OCI-LY1 (cell line): ENCODE results near the gene BPIFB4.

ENCODE experiments used
- H2AFZ ChIP-seq: fragments of 200-600 bp; sonication (generic), shearing (Covaris generic); 2 replicates; pipeline ENCODE4 v1.6.0; 2014; ENCODE audit warnings: antibody characterized with exemption, mild to moderate bottlenecking, low read length
- H3F3A ChIP-seq: fragments of 200-600 bp; sonication (generic), shearing (Covaris generic); 2 replicates; pipeline ENCODE4 v1.6.0; 2014; ENCODE audit warnings: mild to moderate bottlenecking, antibody characterized with exemption, low read length, moderate library complexity; ENCODE audit not compliant: insufficient read depth
- H3K27ac ChIP-seq: fragments of 200-600 bp; sonication (generic); 2 replicates; pipeline ENCODE4 v1.5.1; 2014; ENCODE audit warnings: low read length, mixed run types, mild to moderate bottlenecking, low read depth; ENCODE audit not compliant: poor library complexity, severe bottlenecking
- H3K27me3 ChIP-seq: fragments of 200-600 bp; sonication (generic); 2 replicates; pipeline ENCODE4 v1.6.0; 2014; ENCODE audit warnings: antibody characterized with exemption, mild to moderate bottlenecking, low read length, moderate library complexity; ENCODE audit not compliant: insufficient read depth
- H3K36me3 ChIP-seq: fragments of 200-600 bp; sonication (generic); 2 replicates; pipeline ENCODE4 v1.6.1; 2014; ENCODE audit warnings: mild to moderate bottlenecking, antibody characterized with exemption, low read length, moderate library complexity, mixed read lengths; ENCODE audit not compliant: insufficient read depth
- H3K4me1 ChIP-seq: fragments of 200-600 bp; sonication (generic); 2 replicates; pipeline ENCODE4 v1.5.1; 2014; ENCODE audit warnings: mild to moderate bottlenecking, low read length, moderate library complexity; ENCODE audit not compliant: insufficient read depth, severe bottlenecking
- H3K4me2 ChIP-seq: fragments of 200-600 bp; sonication (generic), shearing (Covaris generic); 2 replicates; pipeline ENCODE4 v1.6.1; 2014; ENCODE audit warnings: low read length
- H3K4me3 ChIP-seq: fragments of 200-600 bp; sonication (generic); 2 replicates; pipeline ENCODE4 v1.5.1; 2014; ENCODE audit warnings: low read length, low read depth, mild to moderate bottlenecking, mixed read lengths; ENCODE audit not compliant: poor library complexity, severe bottlenecking
- H3K79me2 ChIP-seq: fragments of 200-600 bp; shearing (Covaris generic); 2 replicates; pipeline ENCODE4 v1.6.1; 2016; ENCODE audit warnings: mixed run types, low read length, mixed read lengths; ENCODE audit not compliant: insufficient read depth
- H3K9ac ChIP-seq: fragments of 200-600 bp; sonication (generic), shearing (Covaris generic); 2 replicates; pipeline ENCODE4 v1.6.1; 2014; ENCODE audit warnings: mild to moderate bottlenecking, low read length, mixed read lengths
- H3K9me2 ChIP-seq: fragments of 200-600 bp; sonication (generic), shearing (Covaris generic); 2 replicates; pipeline ENCODE4 v1.6.1; 2014; ENCODE audit warnings: low read depth, mild to moderate bottlenecking, low read length, mixed read lengths
- H3K9me3 ChIP-seq: fragments of 200-600 bp; shearing (Covaris generic); 2 replicates; pipeline ENCODE4 v1.6.1; 2014; ENCODE audit warnings: low read length, mixed read lengths
- H4K20me1 ChIP-seq: fragments of 200-600 bp; sonication (generic), shearing (Covaris generic); 2 replicates; pipeline ENCODE4 v1.6.0; 2016; ENCODE audit warnings: mild to moderate bottlenecking, low read length; ENCODE audit not compliant: insufficient read depth
- CTCF ChIP-seq: fragments of 200-600 bp; sonication (generic), shearing (Covaris generic); IDR thresholded peaks from 2 replicates; pipeline ENCODE4 v1.5.1; 2017; ENCODE audit warnings: mild to moderate bottlenecking, antibody characterized with exemption, low read length, moderate library complexity, mixed read lengths
- EZH2 ChIP-seq: fragments of 200-600 bp; sonication (generic), shearing (Covaris generic); IDR thresholded peaks from 2 replicates; pipeline ENCODE4 v1.8.0; 2017; ENCODE audit warnings: borderline replicate concordance, mixed run types, mild to moderate bottlenecking, antibody characterized with exemption, low read length, moderate library complexity, mixed read lengths

BPIFB4 gene

DNA sequence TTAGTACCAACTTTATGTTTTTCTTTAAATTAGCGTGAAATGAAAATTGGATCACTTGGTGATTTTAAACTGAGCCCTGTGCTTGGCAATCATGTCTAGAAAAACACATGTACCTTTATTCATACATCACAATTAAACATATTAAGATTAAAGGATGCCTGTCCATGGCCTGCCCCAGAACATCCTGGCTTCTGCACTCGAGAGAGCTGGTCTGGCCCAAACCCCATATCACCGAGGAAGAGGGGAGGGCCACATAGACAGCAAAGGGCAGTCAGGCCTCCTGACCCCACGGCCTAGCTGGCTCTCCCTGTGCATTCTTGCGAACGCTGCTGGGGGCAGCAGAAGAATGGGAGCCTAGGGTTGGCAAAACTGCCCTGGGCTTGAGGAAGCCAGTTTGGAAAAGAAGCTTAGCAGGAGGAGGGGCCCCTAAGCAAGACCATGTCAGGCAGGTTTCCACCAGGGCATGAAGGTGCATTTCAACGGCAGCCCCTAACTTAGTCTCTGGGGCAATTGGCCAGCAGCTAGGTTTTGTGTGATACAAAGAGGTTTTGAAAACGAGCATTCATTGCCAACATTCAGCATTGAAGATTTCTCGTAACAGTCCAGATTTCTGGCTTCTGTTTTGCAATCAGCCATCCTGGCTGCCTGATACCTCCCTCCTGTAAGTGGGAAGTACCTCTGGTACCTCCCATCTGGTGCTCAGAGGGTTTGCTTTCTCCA lies 17.2 kb upstream of the BPIFB4 start:
- H2AFZ ChIP-seq, result no peak overlapping the region
- 0 out of 2 replicates have a peak, but pooled peaks cover 5% of the 10 kb centered on the region for H3K27me3 ChIP-seq
- H3K4me1 ChIP-seq, result no peaks in the 10 kb centered on the region
- H3K9me2 ChIP-seq, result no peaks in the 10 kb centered on the region
- no peaks in the 10 kb centered on the region for H3K79me2 ChIP-seq
- H3K4me3 ChIP-seq, result no peak overlapping the region
- H3K9ac ChIP-seq, result no peak overlapping the region
- H3K9me3 ChIP-seq, result no peaks in the 10 kb centered on the region
- no peak for TF ChIP-seq CTCF
- TF ChIP-seq EZH2, result no peak
- no peak overlapping the region for H3K4me2 ChIP-seq
- no peaks in the 10 kb centered on the region for H3F3A ChIP-seq
- H3K27ac ChIP-seq, result no peak overlapping the region
- H4K20me1 ChIP-seq, result no peaks in the 10 kb centered on the region
- H3K36me3 ChIP-seq, result no peaks in the 10 kb centered on the region

GRCh38 chr20:33062825-33063149 lies 16.7 kb upstream of the BPIFB4 start:
- no peaks in the 10 kb centered on the region for H3K9me2 ChIP-seq
- 0 out of 2 replicates have a peak, but pooled peaks cover 5% of the 10 kb centered on the region for H3K27me3 ChIP-seq
- no peak overlapping the region for H3K9ac ChIP-seq
- H3K27ac ChIP-seq, result no peak overlapping the region
- no peaks in the 10 kb centered on the region for H3K4me1 ChIP-seq
- H3K79me2 ChIP-seq, result no peaks in the 10 kb centered on the region
- no peak overlapping the region for H2AFZ ChIP-seq
- H3K4me3 ChIP-seq, result no peak overlapping the region
- no peaks in the 10 kb centered on the region for H3F3A ChIP-seq
- no peaks in the 10 kb centered on the region for H3K36me3 ChIP-seq
- TF ChIP-seq CTCF (no peak), EZH2 (no peak)
- no peak overlapping the region for H3K4me2 ChIP-seq
- no peaks in the 10 kb centered on the region for H3K9me3 ChIP-seq
- H4K20me1 ChIP-seq, result no peaks in the 10 kb centered on the region

- H3K27me3 ChIP-seq, result 0 out of 2 replicates have a peak, but pooled peaks cover 5% of the 10 kb centered on the region
- no peaks in the 10 kb centered on the region for H3F3A ChIP-seq
- H3K4me3 ChIP-seq, result no peak overlapping the region
- H2AFZ ChIP-seq, result no peak overlapping the region
- TF ChIP-seq EZH2, result no peak
- no peak for TF ChIP-seq CTCF
- H3K79me2 ChIP-seq, result no peaks in the 10 kb centered on the region
- no peaks in the 10 kb centered on the region for H4K20me1 ChIP-seq
- H3K4me1 ChIP-seq, result no peaks in the 10 kb centered on the region
- no peak overlapping the region for H3K4me2 ChIP-seq
- H3K27ac ChIP-seq, result no peak overlapping the region
- H3K9me2 ChIP-seq, result no peaks in the 10 kb centered on the region
- no peaks in the 10 kb centered on the region for H3K36me3 ChIP-seq
- no peaks in the 10 kb centered on the region for H3K9me3 ChIP-seq
- H3K9ac ChIP-seq, result no peak overlapping the region
These were observed 16.2 kb upstream of the BPIFB4 start for GRCh38 chr20:33063271-33063670.
